Stomach (tissue), 9 donors: ENCODE measurements around the gene DGKD. TPM values are rescaled to one million over a fixed set of nuclear protein-coding genes. Genes with fewer than 3 reads are reported as not detected.

Experiments
- DNase-seq, 2 donors: peaks; one replicate each; pipeline versions ENCODE4 v3.0.0 to v3.0.0-alpha.2; 2013 to 2019
- H3K27ac ChIP-seq, 5 donors: fragments of 200-600 bp in 4 of 5; sonication (generic) in 4 of 5; one replicate each; pipeline ENCODE4 v1.5.1; 2013 to 2019; ENCODE audit warnings: mild to moderate bottlenecking in 1 of 5, moderate library complexity in 1 of 5
- H3K27me3 ChIP-seq, 3 donors: fragments of 200-600 bp; sonication (generic); one replicate each; pipeline ENCODE4 v1.5.1; 2017 to 2019; ENCODE audit warnings: mixed run types in 1 of 3
- H3K36me3 ChIP-seq, 4 donors: fragments of 200-600 bp; sonication (generic); 1 replicate in 3 of 4; 2 replicates in 1 of 4; pipeline ENCODE4 v1.5.1; 2016 to 2019
- H3K4me1 ChIP-seq, 4 donors: fragments of 200-600 bp; sonication (generic); one replicate each; pipeline ENCODE4 v1.5.1; 2016 to 2019
- H3K4me3 ChIP-seq, 4 donors: fragments of 200-600 bp; sonication (generic) in 3 of 4; one replicate each; pipeline ENCODE4 v1.5.1; 2016 to 2019; ENCODE audit warnings: mild to moderate bottlenecking in 1 of 4
- H3K9me3 ChIP-seq, 4 donors: fragments of 200-600 bp; sonication (generic); one replicate each; pipeline ENCODE4 v1.5.1; 2016 to 2019
- EP300 ChIP-seq: sonication (generic); formaldehyde crosslinking; IDR thresholded peaks from one replicate; pipeline ENCODE4 v1.6.1; 2017; ENCODE audit warnings: antibody characterized with exemption
- POLR2A ChIP-seq, 4 donors: fragments of 450-650 bp; IDR thresholded peaks; one replicate each; pipeline ENCODE4 v1.6.1; 2016; ENCODE audit warnings: antibody characterized with exemption in 4 of 4, control low read depth in 2 of 4, mild to moderate bottlenecking in 1 of 4, moderate library complexity in 1 of 4
- POLR2AphosphoS5 ChIP-seq, 3 donors: sonication (generic); formaldehyde crosslinking; IDR thresholded peaks; one replicate each; pipeline ENCODE4 v1.6.1; 2016; ENCODE audit warnings: antibody characterized with exemption in 3 of 3
- WGBS, 5 donors: extraction: QIAGEN DNeasy Blood & Tissue Kit in 3 of 5; methylation state at CpG; one replicate each; pipeline versions ENCODE4 v1.1.5 to v1.1.7; 2013 to 2018; 5-methylcytosine and 5-hydroxymethylcytosine counted together
- intact Hi-C: fragments of 100-400 bp; cut with DNase I; formaldehyde crosslinking; loops from one replicate; pipeline ENCODE4 v1.15.1; 2023; ENCODE audit warnings: low total_unique reads
- polyA plus RNA-seq, 3 donors: library from polyadenylated mRNA; stranded (reverse); fragments of 200-250 nt; gene quantifications; one replicate each; pipeline ENCODE4 v1.2.3, GENCODE V29; 2013
- total RNA-seq, 5 donors: library from RNA; depleted of rRNA; stranded (reverse); fragments of >200 nt; gene quantifications; one replicate each; pipeline versions ENCODE4 v1.1.0 to v1.2.3, GENCODE V29; 2014 to 2016
- TF ChIP-seq, protein P1 (sequence below), 7 experiments: fragments of 450-650 bp in 4 of 7; fragments of 200-600 bp in 3 of 7; sonication (generic) in 3 of 7; IDR thresholded peaks; one replicate each; pipeline ENCODE4 v1.5.1; 2016 to 2019; ENCODE audit warnings: antibody characterized with exemption in 7 of 7, control low read depth in 2 of 7, mild to moderate bottlenecking in 1 of 7
- donor health status: healthy with polysubstance abuse.
- donor health status: Bipolar disorder and iron deficiency.
- donor health status: healthy.

Gene DGKD
- total and polyA plus RNA-seq, 8 donors, result 21.9 to 471 (median 202) TPM

DNA sequence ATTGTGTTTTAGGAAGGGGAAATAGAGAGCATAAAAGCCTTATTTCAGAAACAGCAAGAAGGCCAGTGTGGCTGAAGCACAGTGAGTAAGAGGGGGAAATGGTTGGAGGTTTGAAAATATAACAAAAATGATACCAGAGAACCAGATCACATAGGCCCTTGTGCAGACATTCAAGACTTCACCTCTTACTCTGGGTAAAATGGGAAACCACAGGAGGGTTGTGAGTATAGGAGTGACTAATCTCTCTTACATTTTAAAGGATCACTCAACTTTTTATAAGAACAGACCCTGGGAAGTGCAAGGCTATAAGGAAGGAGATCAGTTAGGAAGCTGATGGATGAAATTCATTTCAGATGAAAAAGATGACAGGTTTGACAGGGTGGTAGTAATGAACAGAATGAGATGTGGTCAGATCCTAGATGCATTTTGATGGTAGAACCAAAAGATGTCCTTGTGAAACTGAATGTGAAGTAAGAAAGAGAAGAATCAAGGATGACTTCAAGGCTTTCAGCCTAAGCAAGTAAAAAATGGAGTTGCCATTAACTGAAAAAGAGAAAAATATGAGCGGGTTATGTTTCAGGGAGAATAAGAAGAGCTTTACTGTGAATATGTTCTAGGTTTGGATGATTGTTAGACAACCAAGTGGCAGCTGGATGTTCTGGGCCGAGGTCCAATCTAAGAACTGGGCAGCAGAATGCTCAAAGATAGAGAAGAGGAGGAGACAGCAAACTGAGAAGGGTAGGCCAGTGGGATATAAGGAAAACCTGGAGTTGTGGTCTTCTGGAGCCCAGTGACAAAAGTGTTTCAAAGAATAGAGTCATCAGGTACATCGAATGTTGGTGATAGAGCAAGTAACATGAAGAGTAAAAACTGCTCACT, 147.1 kb downstream of the DGKD start:
- 88 to 98% (median 94%) methylated on average over 3 of the region's 3 CpGs for WGBS, 5 donors
- no peaks in the 10 kb centered on the region for H3K27me3 ChIP-seq
- TF ChIP-seq POLR2AphosphoS5 (IDR thresholded peaks at IDR 0.05) (no peak), POLR2A (IDR thresholded peaks at IDR 0.05) (no peak), EP300 (no peak)
- TF ChIP-seq, protein P1, sequence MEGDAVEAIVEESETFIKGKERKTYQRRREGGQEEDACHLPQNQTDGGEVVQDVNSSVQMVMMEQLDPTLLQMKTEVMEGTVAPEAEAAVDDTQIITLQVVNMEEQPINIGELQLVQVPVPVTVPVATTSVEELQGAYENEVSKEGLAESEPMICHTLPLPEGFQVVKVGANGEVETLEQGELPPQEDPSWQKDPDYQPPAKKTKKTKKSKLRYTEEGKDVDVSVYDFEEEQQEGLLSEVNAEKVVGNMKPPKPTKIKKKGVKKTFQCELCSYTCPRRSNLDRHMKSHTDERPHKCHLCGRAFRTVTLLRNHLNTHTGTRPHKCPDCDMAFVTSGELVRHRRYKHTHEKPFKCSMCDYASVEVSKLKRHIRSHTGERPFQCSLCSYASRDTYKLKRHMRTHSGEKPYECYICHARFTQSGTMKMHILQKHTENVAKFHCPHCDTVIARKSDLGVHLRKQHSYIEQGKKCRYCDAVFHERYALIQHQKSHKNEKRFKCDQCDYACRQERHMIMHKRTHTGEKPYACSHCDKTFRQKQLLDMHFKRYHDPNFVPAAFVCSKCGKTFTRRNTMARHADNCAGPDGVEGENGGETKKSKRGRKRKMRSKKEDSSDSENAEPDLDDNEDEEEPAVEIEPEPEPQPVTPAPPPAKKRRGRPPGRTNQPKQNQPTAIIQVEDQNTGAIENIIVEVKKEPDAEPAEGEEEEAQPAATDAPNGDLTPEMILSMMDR (IDR thresholded peaks at IDR 0.05), result no peak
- no peak for DNase-seq
- no peaks in the 10 kb centered on the region for H3K4me1 ChIP-seq
- H3K27ac ChIP-seq, result no peak overlapping the region
- no peak overlapping the region for H3K4me3 ChIP-seq
- intact Hi-C loops, result no loop called here
- H3K36me3 ChIP-seq, result peaks cover 10 to 84% (median 69%) of the 10 kb centered on the region in 4 donors
- peaks cover 0 to 20% (median 12%) of the 10 kb centered on the region in 4 donors for H3K9me3 ChIP-seq

DNA sequence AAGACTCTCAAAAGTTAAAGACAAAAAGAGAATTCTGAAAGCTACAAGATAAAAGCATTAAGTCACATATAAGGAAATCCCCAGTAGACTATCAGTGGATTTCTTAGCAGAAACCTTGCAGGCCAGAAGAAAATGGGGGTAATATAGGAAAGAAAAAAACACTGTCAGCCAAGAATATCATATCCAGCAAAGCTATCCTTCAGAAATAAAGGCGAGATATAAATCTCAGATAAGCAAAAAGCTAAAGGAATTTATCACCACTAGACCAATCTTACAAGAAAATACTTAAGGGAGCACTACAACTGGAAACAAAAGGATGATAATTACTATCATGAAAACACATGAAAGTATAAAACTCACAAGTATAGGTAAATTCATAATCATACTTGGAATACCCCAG, 149.2 kb downstream of the DGKD start:
- Histone ChIP-seq H3K27me3 (no peaks in the 10 kb centered on the region), H3K9me3 (peaks cover 0 to 20% (median 12%) of the 10 kb centered on the region in 4 donors), H3K27ac (no peak overlapping the region), H3K4me3 (no peak overlapping the region), H3K36me3 (peaks cover under 1 to 75% (median 69%) of the 10 kb centered on the region in 4 donors), H3K4me1 (no peaks in the 10 kb centered on the region)
- no peak for DNase-seq
- TF ChIP-seq EP300 (no peak), POLR2AphosphoS5 (IDR thresholded peaks at IDR 0.05) (no peak), POLR2A (IDR thresholded peaks at IDR 0.05) (no peak)
- TF ChIP-seq, protein P1 (IDR thresholded peaks at IDR 0.05), result no peak
- intact Hi-C loops, result no loop called here
- WGBS, 5 donors, result 92 to 100% (median 100%) methylated on average over 1 of the region's 1 CpG

DNA sequence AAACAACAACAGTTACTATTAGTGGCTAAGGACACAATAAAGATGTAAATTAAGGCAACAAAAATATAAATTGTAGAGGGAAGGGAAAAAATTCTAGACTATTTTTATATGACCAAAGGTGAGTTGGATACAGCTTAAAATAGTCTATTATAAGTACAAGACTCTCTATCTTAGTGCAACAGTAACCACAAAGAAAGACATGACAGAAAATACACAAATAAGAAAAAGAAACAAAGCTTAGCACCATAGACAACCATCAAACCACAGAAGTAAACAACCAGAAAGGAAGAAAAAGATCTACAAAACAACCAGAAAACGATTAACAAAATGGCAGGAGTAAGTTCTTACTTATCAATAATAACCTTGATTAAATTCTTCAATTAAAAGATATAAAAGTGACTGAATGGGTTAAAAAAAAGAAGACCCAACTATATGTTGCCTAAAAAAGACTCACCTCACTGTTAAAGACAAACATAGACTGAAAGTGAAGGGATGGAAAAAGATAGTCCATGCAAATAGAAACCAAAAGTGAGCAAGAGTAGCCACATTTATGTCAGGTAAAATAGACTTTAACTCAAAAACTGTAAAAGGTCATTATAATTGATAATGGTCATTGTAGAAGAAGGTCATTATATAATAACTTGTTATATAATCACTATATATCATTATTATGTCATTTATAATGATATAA, 149.8 kb downstream of the DGKD start:
- H3K27ac ChIP-seq, result no peak overlapping the region
- TF ChIP-seq EP300 (no peak), POLR2A (IDR thresholded peaks at IDR 0.05) (no peak), POLR2AphosphoS5 (IDR thresholded peaks at IDR 0.05) (no peak)
- TF ChIP-seq, protein P1 (IDR thresholded peaks at IDR 0.05), result no peak
- WGBS, 5 donors, result 80 to 96% (median 88%) methylated on average over 1 of the region's 1 CpG
- H3K4me1 ChIP-seq, result no peaks in the 10 kb centered on the region
- no peaks in the 10 kb centered on the region for H3K27me3 ChIP-seq
- H3K9me3 ChIP-seq, result peaks cover 0 to 20% (median 12%) of the 10 kb centered on the region in 4 donors
- peaks cover 0 to 74% (median 68%) of the 10 kb centered on the region in 4 donors for H3K36me3 ChIP-seq
- H3K4me3 ChIP-seq, result no peak overlapping the region
- intact Hi-C loops, result no loop called here
- no peak for DNase-seq

DNA sequence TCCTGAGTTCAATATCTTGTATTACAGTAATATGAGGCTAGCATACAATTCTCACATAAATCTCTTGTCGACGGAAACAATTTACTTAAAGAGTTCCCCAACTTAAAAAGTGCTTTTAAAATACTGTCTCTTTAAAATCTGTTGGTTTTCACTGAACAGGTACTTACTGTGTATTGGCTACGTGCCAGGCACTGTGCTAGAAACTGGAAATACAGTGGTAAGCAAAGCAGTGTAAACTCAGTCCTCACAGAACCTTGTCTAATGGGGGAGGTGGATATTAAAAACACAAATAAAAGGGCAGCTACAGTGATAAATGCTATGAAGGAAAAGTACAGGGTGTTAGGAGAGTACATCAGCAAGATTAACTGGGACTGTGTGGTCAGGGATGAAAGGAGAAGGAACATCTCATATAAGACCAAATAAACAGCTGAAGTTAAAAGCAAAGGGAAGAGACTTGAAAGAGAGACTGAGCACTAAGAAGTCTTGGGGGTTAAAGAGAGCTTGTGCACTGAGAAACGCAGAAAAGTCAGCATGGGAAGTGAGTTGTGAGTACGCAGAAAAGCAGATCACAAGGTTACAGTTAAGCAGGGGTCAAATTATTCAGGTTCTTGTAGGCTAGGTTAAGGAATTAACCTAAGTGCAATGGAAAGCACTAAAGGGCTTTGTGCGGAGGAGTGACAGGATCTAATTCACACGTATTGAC, 159.8 kb downstream of the DGKD start:
- Histone ChIP-seq H3K4me3 (no peak overlapping the region), H3K27me3 (no peaks in the 10 kb centered on the region), H3K4me1 (no peaks in the 10 kb centered on the region), H3K9me3 (no peaks in the 10 kb centered on the region), H3K27ac (no peak overlapping the region), H3K36me3 (peaks cover 0 to 36% (median 31%) of the 10 kb centered on the region in 4 donors)
- DNase-seq, result peak; percentile 61 to 62
- TF ChIP-seq POLR2A (IDR thresholded peaks at IDR 0.05), result no peak
- TF ChIP-seq, protein P1 (IDR thresholded peaks at IDR 0.05), result no peak
- TF ChIP-seq EP300, result no peak
- no peak for TF ChIP-seq POLR2AphosphoS5 (IDR thresholded peaks at IDR 0.05)
- 62 to 78% (median 71%) methylated on average over 7 of the region's 7 CpGs for WGBS, 5 donors
- intact Hi-C loops, result no loop called here
